GM20000 (cell line): Measurements from ENCODE around the gene DGAT2L6.

Source experiments
- DNase-seq: peaks from one replicate; pipeline ENCODE4 v3.0.0; 2012; ENCODE audit warnings: low spot score
- TF ChIP-seq, protein P1 (sequence below): IDR thresholded peaks from 2 replicates; pipeline ENCODE4 v1.5.1; 2012; ENCODE audit warnings: mild to moderate bottlenecking, control low read depth; ENCODE audit errors: extremely low read depth, missing control alignments

The DGAT2L6 gene

GRCh38 chrX:70171624-70172023 lies 5.7 kb upstream of the DGAT2L6 start:
- no peak for DNase-seq
- TF ChIP-seq, protein P1, sequence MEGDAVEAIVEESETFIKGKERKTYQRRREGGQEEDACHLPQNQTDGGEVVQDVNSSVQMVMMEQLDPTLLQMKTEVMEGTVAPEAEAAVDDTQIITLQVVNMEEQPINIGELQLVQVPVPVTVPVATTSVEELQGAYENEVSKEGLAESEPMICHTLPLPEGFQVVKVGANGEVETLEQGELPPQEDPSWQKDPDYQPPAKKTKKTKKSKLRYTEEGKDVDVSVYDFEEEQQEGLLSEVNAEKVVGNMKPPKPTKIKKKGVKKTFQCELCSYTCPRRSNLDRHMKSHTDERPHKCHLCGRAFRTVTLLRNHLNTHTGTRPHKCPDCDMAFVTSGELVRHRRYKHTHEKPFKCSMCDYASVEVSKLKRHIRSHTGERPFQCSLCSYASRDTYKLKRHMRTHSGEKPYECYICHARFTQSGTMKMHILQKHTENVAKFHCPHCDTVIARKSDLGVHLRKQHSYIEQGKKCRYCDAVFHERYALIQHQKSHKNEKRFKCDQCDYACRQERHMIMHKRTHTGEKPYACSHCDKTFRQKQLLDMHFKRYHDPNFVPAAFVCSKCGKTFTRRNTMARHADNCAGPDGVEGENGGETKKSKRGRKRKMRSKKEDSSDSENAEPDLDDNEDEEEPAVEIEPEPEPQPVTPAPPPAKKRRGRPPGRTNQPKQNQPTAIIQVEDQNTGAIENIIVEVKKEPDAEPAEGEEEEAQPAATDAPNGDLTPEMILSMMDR: no peak

- DNase-seq: no peak
- TF ChIP-seq, protein P1: no peak
Measured at GRCh38 chrX:70172221-70172620, 5.1 kb upstream of the DGAT2L6 start.

DNA sequence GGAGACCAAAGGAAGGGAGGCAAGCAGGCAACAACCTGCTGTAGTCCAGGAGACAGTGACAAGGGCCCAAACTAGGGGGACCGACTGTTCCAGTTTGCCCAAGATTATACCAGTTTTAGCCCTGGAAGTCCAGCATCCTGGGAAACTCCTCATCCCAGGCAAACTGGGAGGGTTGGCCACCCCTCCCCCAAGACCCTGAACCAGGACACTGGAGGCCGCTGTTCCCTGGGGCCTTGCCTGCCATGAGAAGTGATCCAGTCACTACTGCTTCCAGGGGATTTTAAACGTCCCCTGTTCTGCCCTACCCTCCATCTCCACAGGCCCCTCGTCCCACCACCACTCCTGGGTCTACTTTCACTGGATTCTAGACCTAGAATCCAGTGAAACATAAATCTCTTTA lies 4.3 kb upstream of the DGAT2L6 start:
- no peak for DNase-seq

DNA sequence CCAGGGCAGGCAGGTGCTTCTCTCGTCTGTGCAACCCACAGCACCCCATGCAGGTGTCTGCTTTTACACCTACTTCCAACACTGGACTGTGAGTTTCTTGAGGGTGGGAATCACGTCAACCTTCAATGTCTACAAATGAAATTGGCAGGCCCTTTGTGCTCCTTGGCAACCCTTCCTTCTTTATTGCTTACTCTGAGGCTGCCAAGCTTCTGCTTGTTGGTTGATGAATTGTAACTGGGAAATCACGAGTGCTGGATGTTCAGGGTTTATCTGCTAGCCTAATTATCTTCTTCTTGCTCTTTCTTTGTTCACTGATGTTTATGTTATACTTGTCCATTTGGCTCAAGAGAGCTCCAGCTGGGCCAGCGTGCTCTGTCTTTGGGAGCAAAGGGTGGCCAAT lies 2.5 kb upstream of the DGAT2L6 start:
- no peak for DNase-seq
- TF ChIP-seq, protein P1: no peak

More for the DNA sequence above, 4.3 kb upstream of the DGAT2L6 start:
- TF ChIP-seq, protein P1: no peak

DNA sequence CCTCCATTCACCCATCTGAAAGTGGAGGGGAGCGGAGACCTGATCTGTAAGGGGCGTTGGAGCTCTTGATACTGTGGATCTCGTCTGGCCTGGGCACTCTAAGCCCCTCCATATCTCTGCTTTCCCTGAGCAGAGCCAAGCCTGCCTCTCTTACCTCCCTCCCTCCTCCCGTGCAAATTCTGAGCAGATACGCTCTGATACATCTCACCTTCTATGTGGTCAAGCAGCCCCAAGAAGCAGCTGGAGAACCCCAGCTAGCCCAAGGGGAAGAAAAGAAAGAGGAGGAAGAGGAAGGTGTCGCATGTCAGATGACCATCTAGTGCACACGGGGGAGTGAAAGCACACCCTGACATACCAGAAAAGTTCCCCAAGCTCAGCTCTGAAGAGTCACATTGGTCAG lies 1.9 kb upstream of the DGAT2L6 start:
- DNase-seq: no peak
- TF ChIP-seq, protein P1: no peak

DNA sequence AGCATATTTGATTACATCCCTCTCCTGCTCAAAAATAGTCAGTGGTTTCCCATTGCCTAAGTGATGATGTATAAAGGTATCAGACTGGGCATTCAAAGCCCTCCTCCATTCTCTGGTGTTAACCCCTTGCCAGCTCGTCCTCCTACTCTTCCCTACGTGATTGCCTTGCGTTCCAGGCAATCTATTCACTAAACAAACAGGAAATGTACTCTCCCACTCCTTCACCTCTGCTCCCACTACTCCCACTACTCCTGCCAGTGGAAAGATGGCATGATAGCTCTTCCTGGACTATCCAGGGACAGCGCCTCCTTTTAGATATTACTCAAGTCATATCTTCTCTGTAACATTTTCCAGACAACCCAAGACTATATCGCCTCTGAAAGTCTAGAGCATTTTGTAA lies 5.8 kb downstream of the DGAT2L6 start:
- DNase-seq: no peak
- TF ChIP-seq, protein P1: no peak

GRCh38 chrX:70190225-70190624 lies 12.9 kb downstream of the DGAT2L6 start:
- no peak for DNase-seq
- TF ChIP-seq, protein P1: no peak
